HK-2 (cell line): ENCODE data around the gene GPC5.
"Not testable (repeated sequence)": the region's sequence is repeated elsewhere in the genome, so short reads cannot be mapped to it uniquely, and the experiment has no call there.

Source experiments
- DNase-seq: peaks from one replicate; pipeline ENCODE4 v3.0.0-alpha.2; 2018; ENCODE audit not compliant: unreplicated experiment

The GPC5 gene

DNA sequence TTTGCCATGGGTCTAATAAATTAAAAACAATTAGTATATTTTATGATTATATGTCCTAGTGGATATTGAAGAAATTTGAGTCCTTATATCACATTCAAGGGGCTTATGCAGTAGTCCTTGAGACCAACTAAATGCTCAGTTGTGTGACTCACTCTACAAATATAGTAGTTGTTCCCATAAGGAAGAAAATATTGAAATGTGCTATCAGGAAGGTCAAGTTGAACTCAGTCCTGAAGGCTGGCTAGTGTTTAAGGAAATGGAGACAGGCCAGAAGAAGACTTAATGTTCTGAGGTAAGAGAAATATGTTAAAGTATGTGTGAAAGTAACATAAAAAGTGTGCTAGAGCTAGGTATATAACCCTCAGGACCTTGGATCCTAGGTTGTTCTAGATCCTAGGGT, 1062.1 kb downstream of the GPC5 start:
- no peak for DNase-seq

DNA sequence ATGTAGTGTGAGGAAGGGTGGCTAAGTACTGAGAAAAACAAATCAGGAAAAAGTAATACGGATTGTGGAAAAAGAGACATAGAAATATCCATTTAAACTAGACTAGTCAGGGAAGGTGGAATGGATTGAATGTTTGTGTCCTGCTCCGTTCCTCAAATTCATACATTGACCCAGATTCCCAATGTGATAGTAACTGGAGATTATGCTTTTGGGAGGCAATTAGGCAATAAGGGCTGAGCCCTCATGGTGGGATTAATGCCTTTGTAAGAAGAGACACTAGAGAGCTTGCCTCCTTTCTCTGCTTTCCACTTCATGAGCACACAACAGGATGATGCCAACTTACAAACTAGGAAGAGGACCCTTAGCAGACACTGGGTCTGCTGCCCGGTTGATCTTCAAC, 1063.0 kb downstream of the GPC5 start:
- no peak for DNase-seq

DNA sequence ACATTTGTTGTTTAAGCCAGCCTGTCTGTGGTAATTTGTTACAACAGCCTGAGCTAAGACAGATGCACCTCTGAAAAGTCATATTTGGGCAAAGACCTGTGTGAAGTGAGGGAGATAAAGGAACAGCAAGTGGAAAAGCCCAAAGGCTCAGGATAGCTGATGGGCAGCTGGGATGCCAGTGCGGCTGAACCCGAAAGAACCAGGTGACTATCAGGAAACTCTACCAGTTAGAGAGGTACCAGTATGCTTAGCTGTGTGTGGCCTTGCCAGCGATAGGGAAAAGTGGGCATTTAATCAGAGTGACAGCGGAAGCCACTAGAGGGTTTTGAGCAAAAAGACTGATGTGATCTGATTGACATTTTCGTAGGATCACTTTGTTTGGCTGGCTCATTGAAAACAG, 1063.4 kb downstream of the GPC5 start:
- no peak for DNase-seq

DNA sequence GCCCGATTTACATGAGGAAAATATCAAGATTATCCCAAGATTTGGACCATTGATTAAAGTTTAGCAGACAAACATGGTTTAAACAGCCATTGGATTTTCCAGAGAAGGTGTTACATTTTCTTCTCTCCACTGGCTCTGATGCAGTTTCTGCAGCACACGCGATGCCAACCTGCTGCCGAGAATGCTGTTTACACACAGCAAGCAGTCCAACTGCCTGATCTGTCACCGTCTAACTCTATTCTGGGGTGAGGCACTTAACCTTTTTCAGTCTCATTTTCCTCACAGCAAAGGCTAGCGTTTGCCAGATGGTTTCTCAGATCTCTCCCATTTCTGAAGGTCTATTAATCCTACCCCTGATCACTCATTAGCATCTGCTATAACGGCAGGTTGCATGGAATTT, 1064.7 kb downstream of the GPC5 start:
- DNase-seq: no peak

DNA sequence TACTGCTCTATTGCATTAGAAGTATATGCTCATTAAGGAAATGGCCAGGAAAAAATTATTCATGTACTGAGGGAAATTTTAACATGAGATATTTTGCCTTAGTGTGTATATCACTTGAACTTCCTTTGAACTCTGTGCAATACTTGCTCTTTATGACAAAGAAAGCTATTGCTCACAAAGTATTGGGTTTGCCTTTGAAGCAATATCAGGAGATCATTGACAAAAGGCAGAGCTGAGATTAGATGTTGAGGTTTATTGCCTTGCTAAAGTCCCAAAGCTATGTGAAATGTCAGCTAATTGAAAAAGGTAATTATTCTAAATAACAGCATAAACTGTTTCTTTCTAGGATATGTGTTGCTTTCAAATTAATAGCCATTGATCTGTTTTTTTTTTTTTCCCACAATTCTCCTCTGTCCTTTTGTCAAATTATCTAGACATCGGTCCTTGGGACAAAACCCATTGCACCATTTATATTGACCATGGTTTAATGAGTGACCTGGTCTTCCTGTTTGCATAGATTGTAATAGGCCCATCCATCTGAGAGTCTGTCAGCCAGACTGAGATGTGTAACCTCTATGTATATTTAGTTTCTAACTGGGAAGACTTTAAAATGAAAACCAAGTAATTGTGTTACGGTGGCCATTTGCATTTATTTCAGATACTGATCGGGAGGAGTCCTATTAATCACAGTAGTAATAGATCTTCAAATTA, 1075.5 kb downstream of the GPC5 start:
- no peak for DNase-seq

DNA sequence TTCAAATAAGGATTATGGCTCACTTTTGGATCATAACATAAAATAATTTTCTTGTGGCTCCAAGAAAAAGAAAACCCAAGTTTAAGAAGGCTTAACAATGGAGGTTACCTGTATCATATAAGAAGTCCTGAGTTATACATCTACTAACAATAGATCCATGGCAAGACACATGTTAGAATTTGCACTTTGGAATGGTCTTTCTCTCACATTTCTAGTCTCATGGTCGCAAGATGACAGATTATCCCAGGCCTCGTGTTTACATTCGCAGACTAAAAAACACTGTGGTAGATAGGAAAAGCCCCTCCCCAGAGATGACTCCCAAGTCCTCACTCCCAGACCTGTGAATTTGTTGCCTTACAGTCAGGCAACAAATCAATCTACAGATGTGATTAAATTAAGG, 1082.0 kb downstream of the GPC5 start:
- DNase-seq: no peak

DNA sequence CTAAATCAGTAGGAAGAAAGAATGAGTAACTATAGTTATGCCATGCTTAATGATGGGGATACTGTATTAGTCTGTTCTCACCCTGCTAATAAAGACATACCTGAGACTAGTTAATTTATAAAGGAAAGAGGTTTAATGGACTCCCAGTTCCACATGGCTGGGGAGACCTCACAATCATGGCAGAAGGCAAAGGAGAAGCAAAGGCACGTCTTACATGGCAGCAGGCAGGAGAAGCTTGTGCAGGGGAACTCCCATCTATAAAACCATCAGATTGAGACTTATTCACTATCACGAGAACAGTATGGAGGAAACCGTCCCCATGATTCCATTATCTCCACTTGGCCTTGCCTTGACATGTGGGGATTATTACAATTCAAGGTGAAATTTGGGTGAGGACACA, 1084.4 kb downstream of the GPC5 start:
- not testable (repeated sequence) for DNase-seq

DNA sequence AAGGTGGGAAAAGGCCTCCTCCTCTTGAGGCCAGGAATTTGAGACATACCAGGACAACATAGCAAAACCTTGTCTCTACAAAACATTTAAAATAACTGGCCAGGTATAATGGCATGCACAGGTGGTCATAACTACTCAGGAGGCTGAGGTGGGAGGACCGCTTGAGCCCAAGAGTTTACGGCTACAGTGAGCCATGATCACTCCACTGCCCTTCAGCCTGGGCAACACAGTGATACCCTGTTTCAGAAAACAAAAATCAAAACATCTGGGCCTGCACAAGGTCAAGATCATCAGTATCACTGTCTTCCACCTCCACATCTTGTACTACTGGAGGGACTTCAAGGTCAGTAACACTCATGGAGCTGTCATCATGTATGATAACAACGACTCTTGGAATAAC, 1085.5 kb downstream of the GPC5 start:
- DNase-seq: no peak

DNA sequence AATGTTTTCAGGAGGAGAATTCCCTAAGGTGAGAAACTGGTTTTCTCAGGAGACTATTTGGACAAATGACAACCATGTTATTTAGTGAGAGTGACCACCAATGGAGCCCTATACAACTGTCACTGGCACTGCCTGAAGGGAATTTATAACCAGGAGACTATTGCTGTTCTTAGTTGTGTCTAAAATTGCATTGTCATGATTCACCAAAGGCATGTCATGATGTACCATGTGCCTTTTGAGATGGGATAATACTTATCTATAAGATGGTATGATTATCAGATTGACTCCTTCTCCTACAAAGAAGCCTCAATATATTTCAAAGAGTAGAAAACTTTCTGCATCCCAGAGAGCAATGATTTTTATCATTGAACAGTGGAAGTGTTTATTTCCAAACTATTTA, 1088.8 kb downstream of the GPC5 start:
- DNase-seq: no peak

DNA sequence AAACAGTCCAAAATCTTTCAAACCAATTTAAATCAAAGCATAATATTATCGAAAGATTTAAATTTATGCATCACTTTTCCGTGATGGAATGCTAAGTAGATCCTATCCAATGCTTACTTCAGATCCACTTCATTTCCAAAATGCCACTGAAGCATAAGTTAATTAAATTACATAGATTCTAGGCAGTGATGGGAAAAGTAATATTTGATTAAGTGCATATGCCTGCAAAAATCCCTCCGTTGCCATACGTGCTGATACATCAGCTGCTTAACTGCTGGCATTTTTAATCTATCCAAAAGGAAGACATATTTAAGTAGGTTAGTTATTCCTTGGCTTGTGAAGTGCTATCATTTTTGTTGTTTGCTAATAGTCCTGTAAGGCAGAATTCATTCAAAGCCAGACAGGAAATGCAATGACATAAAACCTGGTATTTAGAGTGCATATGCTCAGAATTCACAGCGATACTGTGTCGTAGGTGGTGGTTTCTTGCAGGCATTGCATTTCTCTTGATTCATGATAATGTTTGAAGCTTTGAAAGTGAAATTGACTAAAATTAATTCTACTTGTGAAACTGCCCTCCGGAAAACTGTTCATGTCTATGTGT, 1089.9 kb downstream of the GPC5 start:
- DNase-seq: no peak

DNA sequence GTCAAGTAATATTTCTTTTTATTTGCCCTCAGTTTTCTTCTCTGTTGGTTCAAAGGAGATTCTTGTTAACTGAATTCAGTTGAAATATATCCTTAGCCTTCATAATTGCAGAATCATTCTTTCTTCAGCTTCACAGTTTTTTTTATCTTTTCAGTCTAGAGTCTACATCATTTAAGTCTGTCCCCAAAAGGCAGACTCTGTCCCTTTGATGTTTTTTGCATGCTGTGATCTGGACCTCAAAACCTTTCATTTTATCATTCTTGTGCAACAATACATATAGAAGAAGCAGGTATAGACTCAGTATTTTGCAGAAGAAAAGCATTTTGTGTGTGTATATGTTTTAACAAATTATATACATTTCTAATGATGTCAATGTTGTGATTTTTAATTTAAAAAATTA, 1093.4 kb downstream of the GPC5 start:
- DNase-seq: no peak

DNA sequence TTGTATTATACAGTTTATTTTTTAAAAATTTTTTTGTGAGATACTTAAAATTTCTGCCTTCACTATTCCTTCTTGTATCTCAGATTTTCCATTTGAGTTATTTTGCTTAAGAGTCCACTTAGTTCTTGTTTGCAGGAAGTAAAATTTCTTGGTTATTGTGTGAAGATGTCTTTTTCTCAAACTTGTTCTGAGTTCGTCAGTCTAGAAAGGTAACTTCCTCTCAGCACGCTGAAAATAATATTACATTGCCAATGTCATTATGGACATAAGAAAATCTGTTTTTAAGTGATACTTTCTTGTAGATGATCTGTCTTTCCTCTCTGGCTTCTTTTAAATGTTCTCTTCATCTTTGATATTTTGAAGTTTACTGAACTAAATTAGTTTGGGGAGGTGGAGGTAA, 1096.5 kb downstream of the GPC5 start:
- DNase-seq: no peak

DNA sequence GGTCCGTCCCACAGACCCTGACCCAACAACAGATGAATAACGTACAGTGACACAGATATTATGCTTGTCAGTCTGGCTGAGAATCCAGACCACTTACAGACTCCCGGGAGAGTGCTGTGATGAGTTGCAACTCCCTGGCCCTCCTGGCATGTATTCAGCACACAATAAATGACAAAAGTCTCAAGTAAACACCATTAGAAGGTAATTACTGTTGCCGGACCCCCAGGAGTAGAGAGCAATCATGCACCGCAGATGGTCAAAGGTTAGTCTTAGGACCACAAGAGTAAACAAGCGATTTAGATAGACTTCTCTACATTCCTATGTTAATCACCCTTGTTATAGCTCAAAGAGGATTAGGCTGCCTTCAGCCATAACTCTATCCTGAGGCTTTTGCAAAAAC, 1101.8 kb downstream of the GPC5 start:
- no peak for DNase-seq

DNA sequence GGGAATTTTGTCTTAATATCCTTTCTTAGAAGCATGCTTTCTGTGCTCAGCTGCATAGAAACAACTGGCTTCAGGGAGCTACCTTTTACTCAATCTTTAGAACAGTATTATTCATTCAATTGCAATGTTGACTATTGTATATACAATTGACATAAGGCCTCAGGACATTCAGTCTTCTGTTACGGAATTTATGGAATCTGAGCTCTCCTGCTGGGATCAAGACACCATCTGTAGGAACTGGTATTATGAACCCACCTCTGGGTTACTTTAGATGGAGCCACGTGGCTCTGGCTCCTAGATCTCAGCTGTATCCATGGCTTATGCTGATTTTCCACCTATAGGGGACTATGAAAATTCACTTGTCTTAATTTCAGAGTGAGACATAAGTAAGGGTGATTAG, 1112.0 kb downstream of the GPC5 start:
- no peak for DNase-seq

DNA sequence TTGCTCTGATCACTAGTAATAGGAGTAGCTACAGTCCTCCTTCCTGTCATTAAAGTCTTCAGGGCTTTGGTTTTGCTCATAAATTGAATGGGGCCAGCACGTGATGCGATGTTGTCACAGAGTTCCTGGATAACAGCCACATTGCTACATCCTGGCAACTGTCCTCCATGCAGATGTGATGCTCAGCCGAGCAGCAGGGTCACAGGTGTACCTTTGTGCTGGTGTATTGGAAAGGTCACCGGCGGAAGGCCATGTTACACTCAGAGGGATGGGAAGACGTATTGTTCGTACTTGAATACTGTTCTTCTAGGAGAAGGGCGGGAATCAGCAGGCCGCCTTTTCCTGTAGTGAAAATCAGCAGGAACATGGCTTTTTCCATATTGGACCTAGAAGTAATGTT, 1114.4 kb downstream of the GPC5 start:
- no peak for DNase-seq

DNA sequence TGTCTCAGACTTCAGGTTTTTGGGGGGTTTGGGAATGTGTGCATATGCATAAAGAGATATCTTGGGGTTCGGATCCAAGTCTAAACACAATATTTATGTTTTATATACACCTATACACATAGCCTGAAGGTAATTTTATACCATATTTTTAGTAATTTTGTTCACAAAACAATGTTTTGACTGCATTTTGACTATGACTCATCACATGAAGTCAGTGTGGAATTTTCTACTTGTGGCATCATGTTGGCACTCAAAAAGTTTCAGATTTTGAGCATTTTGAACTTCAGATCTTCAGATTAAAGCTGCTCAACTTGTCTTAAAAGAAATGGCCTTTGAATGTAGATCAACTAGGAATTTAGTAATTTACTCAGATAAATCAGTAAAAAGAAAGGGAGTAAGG, 1115.3 kb downstream of the GPC5 start:
- no peak for DNase-seq

DNA sequence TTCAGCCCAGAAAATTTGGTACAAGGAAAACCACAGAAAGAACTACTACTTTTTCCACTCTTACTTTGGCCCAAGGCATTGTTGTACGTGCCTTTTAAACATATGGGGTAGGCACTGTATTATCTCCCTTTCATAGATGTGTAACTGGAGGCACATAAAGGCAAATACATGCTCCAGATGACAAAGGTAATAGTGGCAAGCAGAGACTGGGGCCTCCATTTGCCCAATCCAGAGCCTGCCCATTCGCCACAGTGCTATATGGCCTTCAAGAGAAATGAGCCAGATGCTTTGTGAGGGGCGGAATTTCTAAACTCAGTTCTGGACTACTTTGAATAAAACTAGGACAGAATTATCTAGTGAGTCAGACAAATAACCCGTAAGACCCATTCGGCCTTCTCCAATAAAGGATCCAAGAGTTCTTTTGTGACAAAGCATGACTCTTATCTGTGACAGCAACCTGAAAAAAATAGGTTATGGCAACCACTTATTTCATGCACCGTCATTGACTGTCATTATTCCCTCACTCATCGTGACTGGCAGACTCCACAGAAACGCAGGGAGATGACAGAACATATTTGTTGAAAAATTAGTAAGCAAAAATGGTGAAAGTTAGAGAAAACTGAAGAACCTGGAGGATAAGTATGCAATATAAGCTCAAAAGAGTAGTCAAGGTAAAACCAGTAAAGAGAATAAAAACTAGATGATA, 1116.2 kb downstream of the GPC5 start:
- no peak for DNase-seq

DNA sequence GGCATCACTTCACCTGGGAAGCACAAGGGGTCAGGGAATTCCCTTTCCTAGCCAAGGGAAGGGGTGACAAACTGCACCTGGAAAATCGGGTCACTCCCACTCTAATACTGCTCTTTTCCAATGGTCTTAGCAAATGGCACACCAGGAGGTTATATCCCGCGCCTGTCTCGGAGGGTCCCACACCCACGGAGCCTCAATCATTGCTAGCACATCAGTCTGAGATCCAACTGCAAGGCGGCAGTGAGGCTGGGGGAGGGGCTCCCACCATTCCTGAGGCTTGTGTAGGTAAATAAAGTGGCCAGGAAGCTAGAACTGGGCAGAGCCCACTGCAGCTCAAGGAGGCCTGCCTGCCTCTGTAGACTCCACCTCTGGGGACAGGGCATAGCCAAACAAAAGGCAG, 1118.5 kb downstream of the GPC5 start:
- not testable (repeated sequence) for DNase-seq

DNA sequence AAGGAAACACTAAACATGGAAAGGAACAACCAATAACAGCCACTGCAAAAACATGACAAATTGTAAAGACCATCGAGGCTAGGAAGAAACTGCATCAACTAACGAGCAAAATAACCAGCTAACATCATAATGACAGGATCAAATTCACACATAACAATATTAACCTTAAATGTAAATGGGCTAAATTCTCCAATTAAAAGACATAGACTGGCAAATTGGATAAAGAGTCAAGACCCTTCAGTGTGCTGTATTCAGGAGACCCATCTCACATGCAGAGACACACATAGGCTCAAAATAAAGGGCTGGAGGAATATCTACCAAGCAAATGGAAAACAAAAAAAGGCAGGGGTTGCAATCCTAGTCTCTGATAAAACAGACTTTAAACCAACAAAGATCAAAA, 1120.2 kb downstream of the GPC5 start:
- not testable (repeated sequence) for DNase-seq

DNA sequence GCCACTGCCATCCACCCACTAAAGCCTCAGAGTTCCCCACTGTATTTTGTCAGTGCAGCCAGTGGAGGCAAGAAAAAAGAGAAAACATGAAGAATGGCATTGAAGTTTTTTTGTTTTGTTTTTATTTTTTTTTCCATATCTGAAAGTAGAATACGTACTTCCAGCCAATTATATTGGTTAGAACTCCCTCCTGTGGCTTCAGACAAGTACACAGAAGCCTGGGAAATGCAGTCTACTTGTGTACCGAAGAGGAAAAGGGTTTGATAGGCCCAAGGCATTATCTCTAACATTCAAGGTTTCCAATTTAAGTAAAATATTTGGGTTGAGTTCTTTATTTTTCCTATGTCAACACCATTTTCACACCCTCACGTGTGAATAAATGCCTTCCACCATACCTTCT, 1131.9 kb downstream of the GPC5 start:
- DNase-seq: no peak

DNA sequence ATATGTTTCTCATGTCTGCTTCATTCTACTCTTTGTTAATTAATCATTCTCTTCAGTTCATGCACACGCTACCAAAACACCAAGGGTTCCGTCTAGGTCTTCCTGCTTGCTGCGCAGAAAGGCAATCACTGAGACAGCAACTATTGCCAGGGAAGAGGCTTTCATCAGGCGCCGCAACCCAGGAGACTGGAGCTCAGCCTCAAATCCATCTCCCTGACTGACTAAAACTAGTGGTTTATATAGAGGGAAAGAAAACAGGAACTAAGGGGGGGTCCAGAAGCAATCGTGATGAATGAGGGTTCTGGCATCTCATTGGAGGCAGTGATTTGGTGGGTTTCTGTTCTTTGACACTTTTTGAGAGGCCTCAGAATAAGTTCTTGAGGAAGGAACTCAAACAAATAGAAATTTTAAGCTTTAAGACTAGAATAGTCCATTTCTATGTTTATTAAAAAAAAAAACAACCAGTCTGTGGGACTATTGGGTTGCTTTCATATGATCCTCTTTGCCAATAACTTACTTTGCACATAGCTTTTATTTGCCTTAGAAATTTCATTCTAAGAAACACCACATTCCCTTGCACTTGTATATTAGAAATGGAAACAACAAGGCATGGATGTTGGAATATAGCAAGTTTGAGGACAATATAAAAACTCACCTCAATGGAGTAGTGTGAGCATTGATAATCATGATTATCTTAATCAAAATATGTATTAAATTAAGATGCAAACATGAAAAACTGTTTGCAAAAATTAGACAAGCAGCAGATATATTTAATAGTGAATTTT, 1137.0 kb downstream of the GPC5 start:
- no peak for DNase-seq

DNA sequence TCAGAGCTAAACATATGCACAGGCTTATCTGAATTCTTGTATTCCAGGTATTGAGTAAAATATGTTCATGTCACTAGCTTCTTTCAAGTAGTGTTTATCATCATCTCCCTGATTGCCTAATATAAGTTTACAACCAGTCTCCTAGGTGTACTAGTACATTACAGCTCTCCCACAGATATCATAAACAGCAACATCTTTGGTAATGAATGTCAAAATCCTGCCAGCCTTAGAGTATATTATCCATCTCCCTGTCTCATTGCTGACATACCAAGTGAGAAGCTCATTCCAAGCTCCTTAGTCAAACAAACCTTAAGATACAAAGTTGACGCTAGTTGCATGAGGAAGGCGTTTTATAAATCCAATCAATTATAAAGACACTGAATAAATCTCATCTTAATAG, 1139.0 kb downstream of the GPC5 start:
- DNase-seq: no peak

DNA sequence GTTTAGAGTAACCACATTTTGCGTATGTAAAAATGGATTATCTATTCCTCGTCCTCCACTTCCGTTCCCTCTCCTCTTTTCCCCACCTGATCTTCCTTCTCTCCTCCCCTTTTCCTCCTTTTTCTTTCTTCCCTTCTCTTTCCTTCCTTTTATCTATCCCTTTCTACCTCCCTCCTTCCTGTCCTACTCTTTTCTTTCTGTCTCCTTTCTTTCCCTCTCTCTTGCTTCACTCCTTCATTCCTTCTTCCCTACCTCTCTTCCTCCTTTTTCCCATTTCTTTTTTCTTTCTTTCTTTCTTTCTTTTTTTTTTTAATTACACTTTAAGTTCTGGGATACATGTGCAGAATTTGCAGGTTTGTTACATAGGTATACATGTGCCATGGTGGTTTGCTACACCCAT, 1139.7 kb downstream of the GPC5 start:
- DNase-seq: no peak
